Stimulated activated CD8-positive, alpha-beta memory T cell treated with anti-CD3 and anti-CD28 coated beads, Interleukin-7, amount 100 ng/mL, for 1 hour (primary cell): ENCODE results near the gene ADAT2.
A peak's percentile ranks its signal among the peaks of the same experiment; 100 is the strongest.

ENCODE experiments used
- DNase-seq, 2 donors: peaks; one replicate each; pipeline ENCODE4 v3.0.0-alpha.2; 2020; ENCODE audit warnings: low read depth in 2 of 2

Gene ADAT2

DNA sequence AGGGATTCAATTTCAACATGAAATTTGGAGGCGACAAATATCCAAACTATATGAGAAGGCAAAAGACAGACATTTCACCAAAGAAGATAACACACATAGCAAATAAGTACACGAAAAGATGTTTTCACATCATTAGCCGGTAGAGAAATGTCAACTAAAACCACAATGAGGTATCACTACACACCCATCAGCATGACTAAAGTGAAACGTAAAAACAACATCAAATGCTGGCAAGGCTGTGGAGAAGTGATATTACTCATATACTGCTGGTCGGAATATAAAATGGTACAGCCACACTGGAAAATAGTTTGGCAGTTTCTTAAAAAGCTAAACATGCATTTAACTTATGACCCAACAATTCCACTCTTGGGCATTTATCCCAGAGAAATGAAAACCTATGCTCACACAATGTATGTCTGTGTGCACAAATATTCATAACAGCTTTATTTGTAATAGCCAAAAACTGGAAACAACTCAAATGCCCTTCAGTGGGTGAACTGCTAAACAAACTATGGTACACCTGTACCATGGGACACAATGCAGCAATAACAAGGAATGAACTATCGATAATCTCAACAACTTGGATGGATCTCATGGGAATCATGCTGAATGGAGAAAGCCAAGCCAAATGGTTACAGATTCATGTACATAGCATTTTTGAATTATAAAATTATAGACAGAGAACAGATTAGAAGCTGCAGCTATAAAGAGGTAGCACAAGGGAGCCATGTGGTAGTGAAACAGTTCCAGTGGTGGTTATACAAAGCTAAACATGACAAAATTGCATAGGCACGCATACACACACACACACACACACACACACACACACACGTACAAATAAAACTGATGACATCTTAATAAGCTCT lies 8.6 kb downstream of the ADAT2 start:
- DNase-seq, result no peak

GRCh38 chr6:143441010-143441409 lies 9.5 kb downstream of the ADAT2 start:
- DNase-seq, result no peak

DNA sequence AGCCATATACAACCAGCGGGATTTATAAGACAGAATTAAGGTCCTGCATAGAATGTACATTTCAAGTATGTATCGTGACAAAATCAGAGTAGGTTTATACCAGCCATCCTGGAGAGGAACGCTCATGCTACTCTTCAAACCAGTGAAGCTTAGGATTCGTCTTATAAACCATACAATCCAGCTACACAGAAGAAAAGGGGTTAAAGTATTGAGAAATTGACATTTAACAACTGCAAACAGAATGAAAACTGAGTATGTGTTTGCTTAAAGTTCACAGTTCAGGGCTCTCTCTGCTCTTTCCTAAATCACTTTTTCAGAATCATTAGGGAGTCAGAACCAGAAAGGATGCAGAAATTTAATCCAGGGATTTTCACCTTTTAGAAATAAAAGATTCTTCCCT lies 17.9 kb downstream of the ADAT2 start:
- DNase-seq, result no peak

- no peak for DNase-seq
These were observed 19.3 kb downstream of the ADAT2 start for GRCh38 chr6:143431226-143431625.

- DNase-seq, result no peak
These were observed 20.5 kb downstream of the ADAT2 start for GRCh38 chr6:143429970-143430369.

GRCh38 chr6:143427109-143427817 lies 23.2 kb downstream of the ADAT2 start:
- DNase-seq, result peak; percentile 40 to 46

GRCh38 chr6:143426026-143426425 lies 24.5 kb downstream of the ADAT2 start:
- no peak for DNase-seq

DNA sequence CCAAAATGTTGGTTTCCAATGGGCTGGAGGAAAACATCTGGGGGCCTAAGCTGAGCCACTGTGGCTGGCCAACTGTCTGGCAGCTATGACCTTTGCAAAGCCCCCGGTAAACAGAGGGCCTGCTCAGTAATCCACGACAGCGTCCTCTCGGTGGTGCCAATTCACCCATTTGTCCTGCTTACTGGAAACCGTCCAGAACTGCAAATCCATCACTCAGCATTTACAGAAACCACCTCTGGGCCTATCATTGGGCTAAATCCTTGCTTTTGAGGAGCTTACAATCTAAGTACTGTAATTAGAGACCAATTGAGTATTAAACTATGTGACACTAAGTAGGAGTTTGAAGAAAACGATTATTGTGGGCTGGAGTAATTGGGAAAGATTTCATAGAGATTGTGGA lies 31.0 kb downstream of the ADAT2 start:
- DNase-seq, result no peak

GRCh38 chr6:143414769-143415168 lies 35.7 kb downstream of the ADAT2 start:
- no peak for DNase-seq

GRCh38 chr6:143410859-143411270 lies 39.6 kb downstream of the ADAT2 start:
- no peak for DNase-seq

DNA sequence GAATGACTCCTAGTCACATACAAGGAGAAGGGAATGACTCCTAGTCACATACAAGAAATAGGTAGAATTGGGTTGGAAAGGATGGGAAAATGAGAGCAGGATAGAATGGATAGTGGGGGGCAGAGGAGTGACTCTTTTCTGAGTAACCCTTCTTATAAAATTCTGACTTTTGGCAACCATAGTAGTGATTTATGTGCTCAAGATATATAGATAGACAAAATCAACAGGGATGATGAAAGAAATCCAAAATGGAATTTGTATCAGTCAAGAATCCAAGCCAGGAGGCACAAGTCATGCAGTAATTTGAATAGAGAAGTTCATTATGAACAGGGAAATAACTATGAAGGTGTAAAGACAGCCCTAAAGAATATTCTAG lies 41.7 kb downstream of the ADAT2 start:
- DNase-seq, result no peak

DNA sequence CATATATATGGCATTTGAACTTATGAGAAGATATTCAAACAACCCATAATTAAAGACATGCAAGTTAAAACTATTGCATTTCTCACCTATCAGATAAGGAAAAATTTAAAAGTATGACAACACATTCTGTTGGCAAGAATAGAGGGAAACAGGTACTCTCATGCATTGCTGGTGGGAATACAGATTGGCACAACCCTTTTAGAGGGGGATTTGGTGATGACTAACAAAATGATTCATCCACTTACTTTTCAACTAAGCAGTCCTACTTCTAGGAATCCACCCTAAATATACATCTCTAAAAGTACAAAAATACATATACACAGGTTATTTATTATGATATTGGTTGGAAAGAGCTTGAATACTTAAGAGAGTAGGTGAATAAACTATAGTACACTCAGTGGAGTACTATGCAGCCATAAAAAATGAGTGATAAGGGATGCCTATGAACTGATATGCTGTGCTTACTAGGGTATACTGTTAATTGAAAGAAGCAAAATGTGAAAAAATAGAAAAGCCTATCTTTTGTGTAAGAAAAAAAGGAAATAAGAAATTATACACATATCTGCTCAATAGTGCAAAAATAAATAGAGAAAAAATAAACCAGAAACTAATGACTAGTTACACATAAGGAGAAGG lies 42.2 kb downstream of the ADAT2 start:
- no peak for DNase-seq

DNA sequence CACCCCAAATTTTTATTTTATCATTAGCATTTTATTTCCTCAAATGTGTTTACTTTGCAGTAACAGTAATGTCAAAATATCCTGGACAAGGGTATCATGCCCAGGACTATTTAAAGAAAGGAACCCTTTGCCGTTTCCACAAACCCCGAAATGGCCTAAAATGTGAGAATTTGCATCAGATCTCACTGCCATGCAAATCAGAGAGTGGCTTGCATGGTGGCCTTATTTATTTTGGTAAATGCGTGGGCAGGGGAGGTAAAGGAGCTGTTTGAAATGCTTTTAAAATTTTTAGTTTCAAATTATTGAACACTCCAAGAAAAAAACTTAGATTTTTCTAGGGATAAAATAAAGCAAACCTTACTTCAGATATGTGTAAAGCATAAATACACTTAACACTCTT lies 43.8 kb downstream of the ADAT2 start:
- DNase-seq, result no peak

- no peak for DNase-seq
These were observed 44.9 kb downstream of the ADAT2 start for GRCh38 chr6:143405373-143406154.

DNA sequence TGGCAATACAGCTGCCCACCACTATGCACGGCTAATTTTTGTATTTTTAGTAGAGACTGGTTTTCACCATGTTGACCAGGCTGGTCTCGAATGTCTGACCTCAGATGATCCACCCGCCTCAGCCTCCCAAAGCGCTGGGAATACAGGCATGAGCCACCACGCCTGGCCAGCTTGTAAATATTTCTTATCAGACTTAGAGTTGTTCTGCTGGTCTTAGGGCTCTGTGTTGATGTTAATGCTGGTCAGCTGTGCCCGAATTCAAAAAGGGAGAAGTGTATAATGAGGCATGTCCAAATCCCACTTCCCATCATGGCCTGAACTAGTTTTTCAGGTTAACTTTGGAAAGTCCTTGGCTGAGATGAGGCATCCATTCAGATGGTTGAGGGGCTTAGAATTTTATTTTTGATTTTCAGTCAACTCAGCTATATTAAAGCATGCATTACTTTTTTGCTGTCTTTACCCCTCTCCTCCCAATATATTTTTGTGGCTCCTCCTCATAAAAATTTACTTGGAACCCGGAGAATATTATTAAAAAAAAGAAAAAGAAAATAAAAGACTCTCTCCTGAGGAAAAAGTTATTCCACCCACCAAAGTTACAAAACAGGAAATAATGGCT lies 47.7 kb downstream of the ADAT2 start:
- no peak for DNase-seq

GRCh38 chr6:143401636-143402370 lies 48.7 kb downstream of the ADAT2 start:
- DNase-seq, result no peak

- no peak for DNase-seq
These were observed 49.4 kb downstream of the ADAT2 start for GRCh38 chr6:143401068-143401446.

GRCh38 chr6:143400258-143401067 lies 50.0 kb downstream of the ADAT2 start:
- DNase-seq, result no peak

- DNase-seq, result no peak
These were observed 50.7 kb downstream of the ADAT2 start for GRCh38 chr6:143399775-143400174.

- no peak for DNase-seq
These were observed 51.3 kb downstream of the ADAT2 start for GRCh38 chr6:143399176-143399575.
